A673 (cell line): ENCODE results near the gene SLMAP. TPM values are rescaled to one million over a fixed set of nuclear protein-coding genes. Genes with fewer than 3 reads are reported as not detected.

Experiments used
- BruUV-seq: library from RNA; stranded (reverse); fragments of 400-500 nt; replicated peaks from 2 replicates; lab custom pipeline; 2021; lab: Mats Ljungman, UMichigan
- CTCF ChIA-PET: fragments of 300-600 bp; sonication (Branson Sonifier 250); formaldehyde crosslinking; loops from one replicate; lab custom pipeline; 2022; ENCODE audit warnings: antibody characterized with exemption; lab: Charles Lee
- POLR2A ChIA-PET: fragments of 300-600 bp; sonication (Branson Sonifier 250); formaldehyde crosslinking; loops from one replicate; lab custom pipeline; 2022; ENCODE audit warnings: antibody characterized with exemption; ENCODE audit not compliant: low non-redundant PET; lab: Charles Lee
- DNase-seq: peaks from one replicate; pipeline ENCODE4 v3.0.0-alpha.2; 2015; ENCODE audit warnings: low spot score
- H3K27ac ChIP-seq: fragments of 200-600 bp; sonication (generic); 2 replicates; pipeline ENCODE4 v1.5.1; 2016; ENCODE audit warnings: mixed run types, low read depth, mild to moderate bottlenecking, mixed read lengths, antibody characterized with exemption, low read length; ENCODE audit not compliant: poor library complexity, severe bottlenecking
- H3K27me3 ChIP-seq: fragments of 200-600 bp; sonication (generic); replicated peaks from 2 replicates; pipeline ENCODE4 v1.6.1; 2017; ENCODE audit warnings: mixed run types, low read depth, mild to moderate bottlenecking, mixed read lengths, antibody characterized with exemption, low read length; ENCODE audit not compliant: insufficient read depth, poor library complexity
- H3K36me3 ChIP-seq: fragments of 200-600 bp; sonication (generic); 2 replicates; pipeline ENCODE4 v1.6.1; 2016; ENCODE audit warnings: mixed run types, mild to moderate bottlenecking, mixed read lengths, antibody characterized with exemption, low read length; ENCODE audit not compliant: insufficient read depth, poor library complexity, severe bottlenecking
- H3K4me1 ChIP-seq: fragments of 200-600 bp; sonication (generic); 2 replicates; pipeline ENCODE4 v1.6.1; 2017; ENCODE audit warnings: mixed run types, mild to moderate bottlenecking, mixed read lengths, antibody characterized with exemption, low read length; ENCODE audit not compliant: insufficient read depth, poor library complexity, severe bottlenecking
- H3K4me3 ChIP-seq: fragments of 200-600 bp; sonication (generic); 2 replicates; pipeline ENCODE4 v1.5.1; 2016; ENCODE audit warnings: low read depth, mixed run types, mild to moderate bottlenecking, mixed read lengths, low read length; ENCODE audit not compliant: poor library complexity, severe bottlenecking
- H3K9me3 ChIP-seq: fragments of 200-600 bp; sonication (generic); 2 replicates; pipeline ENCODE4 v1.6.1; 2016; ENCODE audit warnings: mixed run types, low read depth, mild to moderate bottlenecking, mixed read lengths, antibody characterized with exemption, low read length; ENCODE audit not compliant: poor library complexity, severe bottlenecking
- CTCF ChIP-seq: fragments of 300-800, 200-600 bp; sonication (generic); conservative IDR thresholded peaks from 2 replicates; pipeline ENCODE4 v1.5.1; 2017; ENCODE audit warnings: low read depth, mild to moderate bottlenecking, antibody characterized with exemption, low read length, moderate library complexity, mixed read lengths
- EZH2 ChIP-seq: fragments of 200-600 bp; sonication (generic); IDR thresholded peaks from 2 replicates; pipeline ENCODE4 v1.6.1; 2017; ENCODE audit warnings: borderline replicate concordance, low read depth, mild to moderate bottlenecking, mixed read lengths, antibody characterized with exemption, low read length; ENCODE audit not compliant: poor library complexity, severe bottlenecking
- intact Hi-C: fragments of 100-400 bp; cut with micrococcal nuclease; formaldehyde crosslinking; loops from one replicate; pipeline ENCODE4 v1.10.0; 2022; ENCODE audit not compliant: unreplicated experiment
- total RNA-seq: library from RNA; stranded (reverse); gene quantifications from 2 replicates; pipeline ENCODE4 v1.2.3, GENCODE V29; 2021

The SLMAP gene
- total RNA-seq, 1 experiment from 2014 or later: 32.4 TPM

GRCh38 chr3:57919987-57920386 lies 163.9 kb downstream of the SLMAP start:
- no peaks in the 10 kb centered on the region for H3K4me1 ChIP-seq
- H3K36me3 ChIP-seq: no peaks in the 10 kb centered on the region
- ChIA-PET CTCF (no interaction called here), POLR2A (no interaction called here)
- intact Hi-C loops: no loop called here
- H3K4me3 ChIP-seq: no peak overlapping the region
- DNase-seq: no peak
- no peak overlapping the region for H3K27ac ChIP-seq
- TF ChIP-seq CTCF (no peak), EZH2 (no peak)
- BruUV-seq: no TSS peak
- no peaks in the 10 kb centered on the region for H3K9me3 ChIP-seq
- H3K27me3 ChIP-seq: no peaks in the 10 kb centered on the region

GRCh38 chr3:57923101-57923500 lies 167.0 kb downstream of the SLMAP start:
- TF ChIP-seq EZH2 (no peak), CTCF (no peak)
- no TSS peak for BruUV-seq
- Histone ChIP-seq H3K4me3 (no peak overlapping the region), H3K27me3 (no peaks in the 10 kb centered on the region), H3K9me3 (no peaks in the 10 kb centered on the region), H3K27ac (no peak overlapping the region), H3K4me1 (no peaks in the 10 kb centered on the region), H3K36me3 (no peaks in the 10 kb centered on the region)
- POLR2A ChIA-PET: no interaction called here
- peak; percentile 39 for DNase-seq
- intact Hi-C loops: no loop called here
- CTCF ChIA-PET: no interaction called here

GRCh38 chr3:57923752-57924151 lies 167.6 kb downstream of the SLMAP start:
- Histone ChIP-seq H3K4me3 (no peak overlapping the region), H3K36me3 (no peaks in the 10 kb centered on the region), H3K27me3 (no peaks in the 10 kb centered on the region), H3K9me3 (no peaks in the 10 kb centered on the region), H3K4me1 (no peaks in the 10 kb centered on the region), H3K27ac (no peak overlapping the region)
- ChIA-PET CTCF (no interaction called here), POLR2A (no interaction called here)
- intact Hi-C loops: no loop called here
- TF ChIP-seq CTCF (no peak), EZH2 (no peak)
- DNase-seq: no peak
- no TSS peak for BruUV-seq
